IMR-90 (cell line): ENCODE results near the gene C6orf47.

Experiments
- CEBPB ChIP-seq: IDR thresholded peaks from 2 replicates; pipeline ENCODE4 v1.6.1; 2012; ENCODE audit warnings: low read depth, low read length, improper control_type of control experiment
- MAZ ChIP-seq: IDR thresholded peaks from 2 replicates; pipeline ENCODE4 v1.6.1; 2012; ENCODE audit warnings: low read depth, mild to moderate bottlenecking, low read length, improper control_type of control experiment, moderate library complexity, borderline replicate concordance
- NFE2L2 ChIP-seq: fragments of 150-350 bp; IDR thresholded peaks from 2 replicates; pipeline ENCODE4 v1.6.1; 2016; ENCODE audit warnings: low read depth, mild to moderate bottlenecking, low read length
- RAD21 ChIP-seq: IDR thresholded peaks from 2 replicates; pipeline ENCODE4 v1.6.1; 2012; ENCODE audit warnings: low read length, improper control_type of control experiment
- TF ChIP-seq, protein P1 (sequence below): conservative IDR thresholded peaks from 2 replicates; pipeline ENCODE4 v1.5.1; 2012; ENCODE audit warnings: mild to moderate bottlenecking, low read depth, low read length, improper control_type of control experiment

DNA sequence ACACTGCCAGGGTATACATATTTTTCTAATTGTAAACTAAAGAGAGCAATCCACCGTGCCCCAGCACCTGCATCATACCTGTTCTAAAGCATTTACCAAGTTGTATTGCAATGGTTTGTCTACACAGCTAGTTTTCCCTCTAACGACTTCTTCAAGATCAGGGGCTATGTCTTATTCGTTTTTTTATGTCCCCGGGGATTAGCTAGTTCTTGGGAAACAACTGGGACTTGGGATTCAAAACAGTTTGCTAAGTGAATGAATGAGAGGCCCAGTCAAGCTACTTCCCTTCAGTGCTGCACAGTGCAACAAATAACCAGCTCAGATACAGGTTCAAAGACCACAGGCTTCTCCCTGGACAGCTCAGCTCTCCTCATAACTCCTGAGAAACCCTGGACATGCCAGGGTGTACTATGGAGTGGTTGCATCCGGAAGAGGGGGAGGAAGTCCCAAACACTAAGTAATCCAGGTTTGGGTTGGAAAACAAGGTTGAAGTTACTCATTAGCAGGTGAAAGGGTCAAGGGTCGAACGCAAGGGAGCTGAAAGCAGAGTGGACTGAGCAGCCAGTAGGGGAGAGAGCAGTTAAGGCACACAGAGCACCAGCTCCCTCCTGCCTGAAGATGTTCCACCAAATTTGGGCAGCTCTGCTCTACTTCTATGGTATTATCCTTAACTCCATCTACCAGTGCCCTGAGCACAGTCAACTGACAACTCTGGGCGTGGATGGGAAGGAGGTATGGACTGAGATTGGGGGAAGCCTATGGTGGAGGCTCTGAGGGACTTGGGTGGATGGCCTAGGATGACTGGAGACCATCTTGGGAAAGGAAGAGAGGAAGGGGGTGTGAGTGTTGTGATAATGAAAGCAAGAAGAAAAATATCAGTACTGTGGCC lies 5.0 kb downstream of the C6orf47 start, which contains the start of gene APOM:
- no peak for TF ChIP-seq CEBPB
- TF ChIP-seq, protein P1, sequence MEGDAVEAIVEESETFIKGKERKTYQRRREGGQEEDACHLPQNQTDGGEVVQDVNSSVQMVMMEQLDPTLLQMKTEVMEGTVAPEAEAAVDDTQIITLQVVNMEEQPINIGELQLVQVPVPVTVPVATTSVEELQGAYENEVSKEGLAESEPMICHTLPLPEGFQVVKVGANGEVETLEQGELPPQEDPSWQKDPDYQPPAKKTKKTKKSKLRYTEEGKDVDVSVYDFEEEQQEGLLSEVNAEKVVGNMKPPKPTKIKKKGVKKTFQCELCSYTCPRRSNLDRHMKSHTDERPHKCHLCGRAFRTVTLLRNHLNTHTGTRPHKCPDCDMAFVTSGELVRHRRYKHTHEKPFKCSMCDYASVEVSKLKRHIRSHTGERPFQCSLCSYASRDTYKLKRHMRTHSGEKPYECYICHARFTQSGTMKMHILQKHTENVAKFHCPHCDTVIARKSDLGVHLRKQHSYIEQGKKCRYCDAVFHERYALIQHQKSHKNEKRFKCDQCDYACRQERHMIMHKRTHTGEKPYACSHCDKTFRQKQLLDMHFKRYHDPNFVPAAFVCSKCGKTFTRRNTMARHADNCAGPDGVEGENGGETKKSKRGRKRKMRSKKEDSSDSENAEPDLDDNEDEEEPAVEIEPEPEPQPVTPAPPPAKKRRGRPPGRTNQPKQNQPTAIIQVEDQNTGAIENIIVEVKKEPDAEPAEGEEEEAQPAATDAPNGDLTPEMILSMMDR = no peak
- TF ChIP-seq MAZ = no peak
- TF ChIP-seq RAD21 = no peak
- TF ChIP-seq NFE2L2 = no peak
